Inferior parietal cortex (tissue), 1 donor: ENCODE results near the gene DDX47.

ENCODE experiments used
- DNase-seq: peaks from one replicate; pipeline ENCODE4 v3.0.0-alpha.2; 2016; ENCODE audit errors: extremely low spot score

The DDX47 gene

DNA sequence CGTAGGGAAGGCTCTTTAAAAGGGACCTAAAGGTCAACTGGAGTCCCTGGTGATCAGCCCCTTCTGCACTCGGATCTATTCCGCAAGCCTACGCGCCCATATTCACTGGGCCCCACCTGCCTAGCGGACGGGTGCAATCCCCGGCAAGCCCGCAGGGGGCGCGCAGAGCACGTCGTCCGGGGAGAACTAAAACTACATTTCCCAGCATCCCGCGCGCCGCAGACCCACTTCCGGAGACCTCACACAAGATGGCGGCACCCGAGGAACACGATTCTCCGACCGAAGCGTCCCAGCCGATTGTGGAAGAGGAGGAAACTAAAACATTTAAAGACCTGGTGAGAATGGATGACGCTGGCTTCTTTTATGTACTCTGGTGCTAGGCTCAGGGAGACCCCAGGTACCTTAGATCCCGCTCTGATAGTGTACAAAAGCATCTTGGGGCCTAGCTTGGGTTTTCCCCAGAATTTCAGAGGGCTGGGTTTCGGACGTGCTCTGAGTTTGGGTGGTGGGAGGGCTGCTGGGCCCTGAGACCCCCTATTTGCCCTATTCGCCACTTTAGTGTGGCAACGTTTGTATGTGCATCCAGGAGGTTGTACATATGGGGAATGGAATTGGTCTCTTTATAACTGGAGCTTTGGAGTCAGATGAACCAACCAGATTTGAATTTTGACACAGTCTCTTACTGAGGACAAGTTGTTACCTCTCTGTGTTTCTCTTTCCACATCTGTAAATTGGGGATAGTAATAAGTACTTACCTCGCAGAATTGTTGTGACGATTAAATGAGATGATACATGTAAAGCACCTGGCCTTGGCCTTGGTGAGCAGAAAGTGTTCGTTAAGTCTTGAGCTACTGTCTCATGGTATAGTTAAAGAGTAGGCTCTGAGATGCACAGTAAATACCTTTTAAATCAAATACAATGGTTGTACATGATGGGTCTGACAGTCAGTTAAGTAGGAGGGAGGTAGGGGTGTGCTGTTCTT is at the start of gene DDX47:
DDX47 (plus strand) TSS at position 227 of the 982 bp plus-strand sequence; CDS start at position 249, 22 bp downstream.
- peak; percentile 94 for DNase-seq

- no peak for DNase-seq
Observed at GRCh38 chr12:12764824-12765223, 48.3 kb upstream of the DDX47 start.

DNA sequence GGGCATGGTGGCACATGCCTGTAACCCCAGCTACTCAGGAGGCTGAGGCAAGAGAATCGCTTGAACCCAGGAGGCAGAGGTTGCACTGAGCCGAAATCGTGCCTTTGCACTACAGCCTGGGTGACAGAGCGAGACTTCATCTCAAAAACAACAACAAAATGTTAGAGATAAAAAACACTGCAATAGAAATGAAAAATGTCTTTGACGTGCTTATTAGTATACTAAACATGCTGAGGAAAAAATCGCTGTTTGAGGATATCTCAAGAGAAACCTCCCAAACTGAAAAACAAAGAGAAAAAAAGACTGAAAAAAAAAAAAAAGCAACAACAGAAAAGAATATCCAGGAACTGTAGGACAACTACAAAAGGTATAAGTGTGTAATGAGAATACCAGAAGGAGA is 42.9 kb upstream of the DDX47 start:
- DNase-seq: no peak

- no peak for DNase-seq
Observed at GRCh38 chr12:12774791-12775190, 38.4 kb upstream of the DDX47 start.

- DNase-seq: no peak
Observed at GRCh38 chr12:12776261-12776660, 36.9 kb upstream of the DDX47 start.

- no peak for DNase-seq
Observed at GRCh38 chr12:12777092-12777491, 36.1 kb upstream of the DDX47 start.

GRCh38 chr12:12779007-12779406 is 34.1 kb upstream of the DDX47 start:
- DNase-seq: no peak

GRCh38 chr12:12779529-12779928 is 33.6 kb upstream of the DDX47 start:
- DNase-seq: no peak

DNA sequence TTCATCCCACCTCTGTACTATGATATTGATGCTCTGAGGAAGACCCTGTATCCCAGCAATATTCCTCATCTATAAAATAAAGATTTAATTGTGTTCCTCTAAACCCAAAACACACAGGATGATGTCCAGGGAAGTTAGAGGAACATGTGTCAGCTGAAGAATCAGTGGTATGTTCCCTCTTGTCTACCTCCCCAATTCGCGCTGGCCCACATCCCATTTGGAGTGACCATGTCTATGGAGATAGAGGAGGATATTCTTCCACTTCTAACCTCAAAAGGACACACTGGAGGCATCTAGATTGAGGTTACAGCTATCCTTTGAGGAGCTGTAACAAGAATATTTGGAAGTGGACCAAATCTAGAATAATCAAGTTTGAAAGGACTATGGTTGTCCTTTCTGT is 29.0 kb upstream of the DDX47 start:
- no peak for DNase-seq

DNA sequence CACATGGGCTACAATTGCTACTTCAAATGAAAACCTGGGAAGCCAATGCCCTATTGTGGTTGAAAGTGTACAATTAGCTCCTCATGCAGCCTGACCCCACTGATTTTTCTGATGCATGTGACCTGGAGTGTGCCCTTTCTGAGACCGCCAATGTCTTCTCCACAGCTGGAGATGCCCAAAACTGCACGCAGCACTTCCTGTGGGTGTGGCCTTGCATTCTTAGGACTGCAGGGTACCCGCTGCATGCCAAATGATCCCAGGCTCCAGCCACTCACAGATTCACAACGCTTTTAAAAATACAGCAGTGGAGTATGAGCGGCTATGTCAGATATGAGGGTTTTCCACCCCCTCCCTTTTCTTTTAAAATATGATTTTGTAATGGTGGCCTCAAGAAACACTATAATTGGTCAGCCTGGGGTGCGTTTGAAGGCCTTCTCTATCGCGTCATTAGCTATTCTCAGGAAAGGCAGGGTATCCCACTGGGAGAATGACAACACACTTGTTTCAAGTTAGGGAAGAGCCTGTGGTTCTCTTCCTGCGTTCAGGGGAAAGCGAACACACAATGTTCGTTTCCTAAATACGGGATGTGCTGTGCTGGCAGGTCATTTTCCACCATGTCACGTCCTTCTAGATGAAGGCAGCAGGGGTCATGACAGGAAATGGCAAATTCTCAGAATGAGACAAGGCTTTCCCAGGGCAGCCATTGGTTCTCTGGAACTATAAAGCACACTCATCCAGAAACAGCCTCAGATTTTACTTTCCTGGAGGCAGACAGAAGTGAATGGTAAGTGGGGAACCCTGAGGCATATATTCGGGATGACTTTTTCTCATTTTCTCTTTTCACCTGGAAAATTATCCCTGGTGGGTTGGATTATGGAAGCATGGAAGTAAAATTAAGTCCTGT is 28.0 kb upstream of the DDX47 start, which contains the start of gene APOLD1:
APOLD1 (plus strand) TSS at position 749 of the 904 bp plus-strand sequence; CDS start at position 782, 33 bp downstream.
- no peak for DNase-seq

DNA sequence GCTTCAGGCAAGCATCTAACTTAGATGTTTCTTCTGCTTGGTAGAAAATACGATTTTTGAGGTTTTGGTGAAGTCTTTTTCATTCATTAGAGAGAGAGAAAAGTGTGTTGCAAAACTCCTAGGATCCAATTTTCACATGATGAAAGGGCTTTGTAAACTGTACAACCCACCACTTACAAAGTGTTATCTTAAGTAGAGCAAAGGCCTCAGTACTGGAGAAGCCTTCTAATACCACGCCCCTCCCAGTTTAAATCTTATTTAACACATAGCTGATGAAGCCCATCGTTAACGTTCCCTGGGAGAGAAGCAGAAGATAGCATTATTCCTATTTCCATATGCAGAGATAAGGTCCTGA is 26.8 kb upstream of the DDX47 start:
- DNase-seq: no peak

- DNase-seq: peak; percentile 81
Observed at GRCh38 chr12:12786706-12787601, 26.2 kb upstream of the DDX47 start.

DNA sequence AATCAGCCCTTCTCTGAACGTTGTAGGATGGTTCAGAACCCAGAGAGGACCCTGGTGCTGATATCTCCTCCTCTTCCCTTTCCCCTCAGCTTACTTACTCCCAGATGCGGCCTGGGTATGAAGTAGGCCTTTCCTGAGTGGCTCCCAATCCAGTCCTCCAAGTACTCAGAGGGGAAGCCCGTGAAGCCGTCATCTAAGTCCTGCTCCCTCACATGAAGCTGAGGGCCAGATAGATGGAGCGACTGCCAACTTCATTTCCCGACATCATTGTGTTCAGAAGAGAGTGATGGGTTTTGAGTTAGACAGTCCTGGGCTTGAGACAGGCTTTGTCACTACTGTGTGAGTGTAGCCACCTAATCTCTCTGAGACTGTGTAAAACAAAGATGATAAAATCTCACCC is 25.0 kb upstream of the DDX47 start:
- no peak for DNase-seq

- DNase-seq: peak; percentile 91
Observed at GRCh38 chr12:12788675-12789368, 24.3 kb upstream of the DDX47 start.

- DNase-seq: no peak
Observed at GRCh38 chr12:12790956-12791355, 22.2 kb upstream of the DDX47 start.

- no peak for DNase-seq
Observed at GRCh38 chr12:12791756-12792369, 21.3 kb upstream of the DDX47 start.

GRCh38 chr12:12792421-12792820 is 20.7 kb upstream of the DDX47 start:
- DNase-seq: no peak

- DNase-seq: no peak
Observed at GRCh38 chr12:12794686-12795085, 18.5 kb upstream of the DDX47 start.

GRCh38 chr12:12796171-12796570 is 17.0 kb upstream of the DDX47 start:
- DNase-seq: no peak
